Right lobe of liver (tissue), 4 donors: ENCODE measurements around the gene MNT.

Source experiments
- POLR2A ChIP-seq: fragments of 450-650 bp; IDR thresholded peaks from one replicate; pipeline ENCODE4 v1.6.1; 2017; ENCODE audit warnings: antibody characterized with exemption, mild to moderate bottlenecking
- TF ChIP-seq, protein P1 (sequence below), 4 donors: fragments of 200-600 bp in 3 of 4; fragments of 450-650 bp in 1 of 4; IDR thresholded peaks; one replicate each; pipeline versions ENCODE4 v1.5.1 to v1.8.0; 2016 to 2022; ENCODE audit warnings: antibody characterized with exemption in 4 of 4, mild to moderate bottlenecking in 2 of 4
- donor health status: DM: no; HTN: no; CAD: no.
- donor health status: DM: no; HTN: no; CAD: no.
- donor health status: DM: no; HTN: yes; CAD: no.

DNA sequence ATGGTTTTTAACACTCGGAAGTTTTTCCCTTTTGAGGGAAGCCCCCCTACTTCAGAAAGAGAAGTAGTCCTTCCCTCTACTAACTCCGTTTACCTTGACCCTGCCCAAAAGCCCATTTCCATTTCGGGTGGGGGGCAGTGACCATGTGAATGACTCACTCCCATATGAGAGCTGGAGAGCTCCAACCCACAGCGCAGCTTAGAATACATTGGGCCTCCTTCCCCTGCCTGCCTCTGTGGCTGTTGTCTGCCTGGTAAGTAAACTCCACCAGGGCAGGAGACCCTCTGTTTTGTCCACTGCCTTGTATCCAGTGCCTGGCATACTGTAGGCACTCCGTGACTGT is 62.6 kb downstream of the MNT start:
- TF ChIP-seq, protein P1, sequence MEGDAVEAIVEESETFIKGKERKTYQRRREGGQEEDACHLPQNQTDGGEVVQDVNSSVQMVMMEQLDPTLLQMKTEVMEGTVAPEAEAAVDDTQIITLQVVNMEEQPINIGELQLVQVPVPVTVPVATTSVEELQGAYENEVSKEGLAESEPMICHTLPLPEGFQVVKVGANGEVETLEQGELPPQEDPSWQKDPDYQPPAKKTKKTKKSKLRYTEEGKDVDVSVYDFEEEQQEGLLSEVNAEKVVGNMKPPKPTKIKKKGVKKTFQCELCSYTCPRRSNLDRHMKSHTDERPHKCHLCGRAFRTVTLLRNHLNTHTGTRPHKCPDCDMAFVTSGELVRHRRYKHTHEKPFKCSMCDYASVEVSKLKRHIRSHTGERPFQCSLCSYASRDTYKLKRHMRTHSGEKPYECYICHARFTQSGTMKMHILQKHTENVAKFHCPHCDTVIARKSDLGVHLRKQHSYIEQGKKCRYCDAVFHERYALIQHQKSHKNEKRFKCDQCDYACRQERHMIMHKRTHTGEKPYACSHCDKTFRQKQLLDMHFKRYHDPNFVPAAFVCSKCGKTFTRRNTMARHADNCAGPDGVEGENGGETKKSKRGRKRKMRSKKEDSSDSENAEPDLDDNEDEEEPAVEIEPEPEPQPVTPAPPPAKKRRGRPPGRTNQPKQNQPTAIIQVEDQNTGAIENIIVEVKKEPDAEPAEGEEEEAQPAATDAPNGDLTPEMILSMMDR (IDR thresholded peaks at IDR 0.05): no peak
- no peak for TF ChIP-seq POLR2A
